AG04449 (cell line): Measurements from ENCODE around the gene ASPG.

Experiments
- CTCF ChIA-PET: fragments of 350-600 bp; formaldehyde crosslinking; extraction: SDS; loops from one replicate; lab custom pipeline; 2021; ENCODE audit warnings: antibody characterized with exemption; lab: Yijun Ruan, JAX
- POLR2A ChIA-PET: fragments of 400-600, 350-600 bp; formaldehyde crosslinking; extraction: SDS; loops from one replicate; lab custom pipeline; 2020; ENCODE audit warnings: antibody characterized with exemption, inconsistent platforms; lab: Yijun Ruan, JAX
- DNase-seq: peaks from one replicate; pipeline ENCODE4 v3.0.0-alpha.2; 2010; ENCODE audit warnings: low read depth, low spot score
- H3K4me3 ChIP-seq: 2 replicates; pipeline ENCODE4 v1.5.1; 2011; ENCODE audit warnings: low read depth, mild to moderate bottlenecking, control low read depth, low read length
- CTCF ChIP-seq: IDR thresholded peaks from one replicate; pipeline ENCODE4 v1.5.1; 2011; ENCODE audit warnings: mild to moderate bottlenecking, moderate library complexity, low read length, control low read depth, inconsistent platforms; ENCODE audit not compliant: insufficient read depth; ENCODE audit errors: missing control alignments

The ASPG gene

GRCh38 chr14:104085032-104085888 lies at the start of gene ASPG:
ASPG (plus strand) TSS chr14:104085700; CDS start chr14:104085771, 71 bp downstream.
- POLR2A ChIA-PET: no interaction called here

GRCh38 chr14:104036212-104036611 lies 49.3 kb upstream of the ASPG start:
- POLR2A ChIA-PET: no interaction called here
- CTCF ChIA-PET: interaction anchor here (1.6 kb wide), 1 partner anchor 42 kb away, joined by 5 read pairs; no protein-coding TSS in a partner anchor
- no peak for DNase-seq
- TF ChIP-seq CTCF: no peak
- H3K4me3 ChIP-seq: no peak overlapping the region

More at GRCh38 chr14:104085032-104085888, at the start of gene ASPG:
- no peak for TF ChIP-seq CTCF
- DNase-seq: no peak
- CTCF ChIA-PET: interaction anchor here (1.4 to 2.0 kb wide), 2 partner anchors 8 to 9 kb away, joined by 4 to 10 read pairs; no protein-coding TSS in a partner anchor
- H3K4me3 ChIP-seq: no peak within 1 kb of the TSS

GRCh38 chr14:104037074-104037473 lies 48.4 kb upstream of the ASPG start:
- ChIA-PET POLR2A (no interaction called here), CTCF (interaction anchor here (1.6 kb wide), 1 partner anchor 41 kb away, joined by 5 read pairs; no protein-coding TSS in a partner anchor)
- no peak for DNase-seq

GRCh38 chr14:104037903-104038302 lies 47.6 kb upstream of the ASPG start:
- POLR2A ChIA-PET: no interaction called here
- CTCF ChIA-PET: no interaction called here
- no peak for TF ChIP-seq CTCF
- no peak overlapping the region for H3K4me3 ChIP-seq
- no peak for DNase-seq

More at GRCh38 chr14:104037074-104037473, 48.4 kb upstream of the ASPG start:
- no peak for TF ChIP-seq CTCF
- no peak overlapping the region for H3K4me3 ChIP-seq

GRCh38 chr14:104039214-104039613 lies 46.3 kb upstream of the ASPG start:
- POLR2A ChIA-PET: no interaction called here
- TF ChIP-seq CTCF: no peak
- H3K4me3 ChIP-seq: no peak overlapping the region
- CTCF ChIA-PET: no interaction called here
- DNase-seq: no peak

GRCh38 chr14:104040539-104040938 lies 45.0 kb upstream of the ASPG start:
- ChIA-PET POLR2A (interaction anchor here (1.0 kb wide), 1 partner anchor 477 kb away, joined by 4 read pairs; the partner anchor contains the start of gene COA8), CTCF (no interaction called here)
- no peak overlapping the region for H3K4me3 ChIP-seq
- TF ChIP-seq CTCF: no peak
- no peak for DNase-seq
